ENCODE results near the gene MIEN1.
"Not testable (repeated sequence)": the region's sequence is repeated elsewhere in the genome, so short reads cannot be mapped to it uniquely, and the experiment has no call there.

MIEN1 gene

GRCh38 chr17:39755554-39756379, 25.4 kb upstream of the MIEN1 start:
- DNase-seq, result peak; percentile 61

DNA sequence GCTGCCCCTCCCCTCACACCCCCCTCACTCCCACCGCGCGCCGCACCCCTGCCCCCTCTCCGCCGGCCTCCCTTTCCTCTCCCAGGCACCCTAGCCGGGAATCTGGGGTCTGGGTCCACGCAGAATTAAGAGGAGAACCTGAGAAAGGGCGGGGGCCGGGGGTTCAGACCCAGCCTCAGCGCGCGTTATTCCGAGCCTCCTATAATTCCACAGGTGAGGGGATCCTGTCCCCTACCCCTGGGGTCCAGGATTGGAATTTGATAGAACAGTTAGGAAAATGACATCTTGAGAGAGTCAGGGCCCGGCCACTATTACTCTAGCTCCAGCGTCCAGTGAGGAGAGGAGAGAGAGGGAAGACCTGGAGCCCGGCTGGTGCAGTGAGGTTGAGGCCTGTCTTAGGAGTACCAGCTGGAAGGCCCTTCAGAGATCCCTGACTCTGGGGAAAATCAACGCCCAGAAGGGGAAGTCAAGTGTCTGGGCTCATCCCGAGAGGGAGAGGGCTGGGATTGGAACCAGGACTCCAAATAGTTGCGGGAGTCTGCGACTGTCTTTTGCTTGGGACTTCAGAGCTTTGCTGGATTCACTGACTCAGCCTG, 24.7 kb upstream of the MIEN1 start:
- no peak for DNase-seq

- peak; percentile 94 for DNase-seq
Observed at GRCh38 chr17:39754161-39754957, 24.0 kb upstream of the MIEN1 start.

- DNase-seq, result peak; percentile 79
Observed at GRCh38 chr17:39753514-39754160, 23.3 kb upstream of the MIEN1 start.

DNA sequence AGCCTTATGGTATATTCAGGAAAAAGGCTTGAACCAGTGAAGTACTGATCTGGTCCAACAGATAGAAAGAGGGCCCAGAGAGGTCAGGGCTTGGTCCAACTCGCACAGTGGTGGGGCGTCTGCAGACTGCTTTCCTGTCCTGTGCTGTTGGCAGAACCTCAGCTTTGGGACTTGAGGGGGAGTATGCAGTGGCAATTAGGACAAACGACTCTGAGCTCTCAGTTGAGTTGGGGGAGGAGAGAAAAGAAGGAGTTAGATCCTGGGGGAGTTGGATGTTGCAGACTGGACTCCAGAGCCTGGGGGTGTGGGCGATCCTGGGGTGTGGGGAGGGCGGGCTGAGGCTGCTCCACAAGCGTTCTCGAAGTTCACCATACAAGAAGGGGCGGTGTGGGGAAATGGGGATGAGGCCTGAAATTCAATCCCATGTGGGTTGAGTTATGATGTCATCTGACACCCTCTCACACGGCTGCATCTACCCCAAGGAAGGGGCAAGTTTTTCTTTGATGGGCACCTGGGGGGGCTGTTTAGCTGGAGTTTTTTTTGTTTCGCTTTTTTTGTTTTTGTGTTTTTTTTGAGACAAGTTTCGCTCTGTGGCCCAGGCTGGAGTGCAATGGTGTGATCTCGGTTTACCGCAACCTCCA, 22.0 kb upstream of the MIEN1 start:
- DNase-seq, result no peak

DNA sequence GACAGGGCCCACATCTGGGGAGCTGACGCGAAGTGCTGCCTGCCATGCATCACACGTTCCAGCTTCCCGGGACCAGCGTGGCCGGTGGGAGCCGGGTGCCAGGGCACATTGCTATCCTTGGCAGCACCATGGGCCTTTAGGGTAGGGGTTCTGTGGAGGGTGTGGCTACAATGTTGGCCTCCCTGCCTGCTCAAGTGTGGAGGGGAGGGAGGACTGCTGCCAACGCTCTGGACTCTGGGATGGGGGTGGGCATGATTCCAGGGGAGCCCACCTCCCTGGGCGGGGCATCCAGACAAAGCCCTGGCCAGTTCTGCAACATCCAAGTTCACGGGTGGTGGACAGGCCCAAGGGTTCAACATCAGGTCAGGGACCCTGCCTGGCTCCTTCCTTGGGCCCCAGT, 21.3 kb upstream of the MIEN1 start:
- no peak for DNase-seq

DNA sequence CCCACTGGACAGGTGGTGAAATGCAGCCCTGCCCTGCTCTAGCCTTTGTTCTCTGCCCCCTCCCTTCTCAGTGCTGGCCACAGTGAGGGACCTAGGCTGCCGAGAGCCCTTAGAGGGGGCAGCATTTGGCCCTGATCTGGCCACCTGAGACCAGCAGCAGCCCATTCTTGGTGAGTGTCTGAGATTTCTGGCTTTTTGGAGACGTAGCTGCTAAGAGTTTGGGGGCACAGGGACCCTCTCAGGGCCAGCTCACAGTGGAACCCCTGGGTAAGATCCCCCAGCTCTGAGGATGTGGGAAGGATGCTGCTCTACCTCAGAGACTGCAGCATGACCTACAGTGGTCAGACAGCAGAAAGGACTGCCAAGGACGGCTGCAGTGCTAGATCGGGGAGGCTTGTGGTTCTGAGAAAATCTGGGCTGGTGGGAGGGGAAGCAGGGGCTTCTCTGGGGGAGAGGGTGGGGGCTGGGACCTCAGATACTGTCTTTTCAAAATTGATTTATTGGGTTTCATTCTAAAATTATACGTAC, 20.7 kb upstream of the MIEN1 start:
- no peak for DNase-seq

DNA sequence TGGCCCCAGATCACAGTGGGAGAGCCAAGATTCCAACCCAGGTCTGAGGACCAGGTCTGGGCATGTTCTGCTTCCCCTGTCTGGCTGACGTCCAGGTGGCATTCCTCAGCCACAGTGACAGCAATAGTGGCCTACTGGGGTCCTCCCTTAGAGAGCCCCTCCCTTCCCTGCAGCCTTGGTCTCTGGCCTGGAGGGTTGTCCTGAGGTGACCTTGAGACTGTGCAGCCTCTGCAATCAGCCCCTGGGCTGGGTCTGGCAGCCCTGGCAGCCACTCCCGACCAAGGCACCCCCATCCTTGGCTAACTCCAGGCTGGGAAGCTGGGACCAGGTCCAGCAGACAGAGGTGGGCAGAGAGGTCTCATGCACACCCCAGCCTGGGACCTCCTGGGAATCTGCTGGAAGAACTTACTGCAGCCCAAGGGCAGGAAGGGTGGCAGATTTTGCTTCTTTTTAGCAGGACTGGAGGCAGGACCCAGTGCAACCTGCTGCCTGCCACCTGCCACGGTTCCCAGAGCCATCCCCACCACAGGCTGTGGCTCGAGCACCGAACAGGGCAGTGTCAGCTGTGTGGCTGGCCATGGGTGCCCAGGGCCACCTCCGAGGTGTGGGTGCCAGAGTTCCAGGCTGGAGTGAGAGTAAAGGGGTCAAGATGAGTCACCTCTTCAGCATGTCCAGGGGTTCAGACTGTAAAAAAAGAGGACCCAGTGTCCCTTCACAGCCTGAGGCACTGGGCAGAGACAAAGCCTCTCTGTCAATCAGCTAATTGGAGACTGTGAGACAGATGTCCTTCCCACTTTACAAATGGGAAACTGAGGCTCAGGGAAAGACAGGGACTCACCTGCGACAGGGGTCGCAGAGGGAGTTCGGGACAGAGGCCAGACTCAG, 20.0 kb upstream of the MIEN1 start:
- peak; percentile 9 for DNase-seq

DNA sequence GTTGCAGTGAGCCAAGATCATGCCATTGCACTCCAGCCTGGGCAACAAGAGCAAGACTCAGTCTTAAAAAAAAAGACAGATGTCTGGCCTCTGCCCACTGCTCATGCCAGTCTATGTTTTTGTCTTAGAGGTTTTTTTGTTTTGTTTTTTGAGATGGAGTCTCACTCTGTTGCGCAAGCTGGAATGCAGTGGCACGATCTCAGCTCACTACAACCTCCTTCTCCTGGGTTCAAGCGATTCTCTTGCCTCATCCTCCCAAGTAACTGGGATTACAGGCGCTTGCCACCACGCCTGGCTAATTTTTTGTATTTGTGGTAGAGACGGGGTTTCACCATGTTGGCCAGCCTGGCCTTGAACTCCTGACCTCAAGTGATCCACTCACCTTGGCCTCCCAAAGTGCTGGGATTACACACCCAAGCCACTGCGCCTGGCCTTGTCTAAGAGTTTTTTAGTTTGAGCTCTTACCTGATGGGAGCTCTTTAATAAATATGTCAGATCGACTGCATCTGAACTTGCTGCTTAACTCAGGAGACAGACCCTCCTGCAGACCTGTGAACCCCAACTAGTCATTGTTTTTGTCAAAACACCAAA, 18.2 kb upstream of the MIEN1 start:
- DNase-seq, result not testable (repeated sequence)

DNA sequence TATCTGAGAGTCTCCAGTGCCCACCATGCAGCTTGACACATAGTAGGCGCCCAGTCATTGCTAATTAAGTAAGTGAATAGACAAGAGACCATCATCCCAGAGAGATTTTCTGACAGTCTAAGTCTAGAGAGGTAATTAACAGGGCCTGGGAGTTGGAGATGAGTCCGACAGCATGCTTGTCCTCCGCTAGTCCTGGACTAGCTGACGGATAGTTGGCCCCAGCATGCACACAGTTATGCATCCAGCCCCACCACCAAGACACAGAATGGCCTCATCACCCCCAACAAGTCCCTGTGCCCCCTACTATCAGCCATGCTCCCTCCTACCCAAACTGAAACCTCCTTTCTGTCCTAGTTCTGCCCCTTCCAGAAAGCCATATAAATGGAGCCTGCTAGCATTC, 17.4 kb upstream of the MIEN1 start:
- DNase-seq, result no peak

DNA sequence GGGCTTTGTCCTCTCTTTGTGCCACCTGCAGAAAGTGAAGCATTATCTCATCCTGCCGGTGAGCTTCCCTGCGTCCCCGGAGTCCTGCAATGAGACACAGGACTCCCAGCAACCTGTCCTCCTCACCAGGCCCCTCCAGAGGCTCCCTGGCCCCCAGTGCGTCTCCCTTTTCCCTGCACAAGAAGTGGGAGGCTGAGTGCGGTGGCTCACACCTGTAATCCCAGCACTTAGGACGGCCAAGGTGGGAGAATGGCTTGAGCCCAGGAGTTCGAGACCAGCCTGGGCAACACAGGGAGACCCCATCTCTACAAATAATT, 15.8 kb upstream of the MIEN1 start:
- DNase-seq, result no peak

- DNase-seq, result no peak
Observed at GRCh38 chr17:39745335-39746144, 15.2 kb upstream of the MIEN1 start.

DNA sequence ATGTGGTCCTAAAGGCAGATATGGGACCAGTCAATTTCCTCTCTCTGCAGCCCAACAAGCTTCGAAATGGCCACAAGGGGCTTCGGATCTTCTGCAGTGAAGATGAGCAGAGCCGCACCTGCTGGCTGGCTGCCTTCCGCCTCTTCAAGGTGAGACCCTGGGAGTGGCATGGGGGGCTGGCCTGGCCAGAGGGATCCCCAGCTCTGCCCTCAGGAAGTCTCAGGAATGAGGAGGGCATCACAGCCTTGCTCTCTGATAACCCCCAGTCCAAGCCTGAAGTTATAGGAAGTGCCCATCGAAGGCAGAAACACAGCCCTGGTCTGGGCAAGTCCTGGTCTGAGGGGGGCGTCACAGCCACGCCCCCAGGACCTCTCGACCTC, 14.5 kb upstream of the MIEN1 start:
- DNase-seq, result no peak

GRCh38 chr17:39744075-39744835, 13.9 kb upstream of the MIEN1 start:
- no peak for DNase-seq

DNA sequence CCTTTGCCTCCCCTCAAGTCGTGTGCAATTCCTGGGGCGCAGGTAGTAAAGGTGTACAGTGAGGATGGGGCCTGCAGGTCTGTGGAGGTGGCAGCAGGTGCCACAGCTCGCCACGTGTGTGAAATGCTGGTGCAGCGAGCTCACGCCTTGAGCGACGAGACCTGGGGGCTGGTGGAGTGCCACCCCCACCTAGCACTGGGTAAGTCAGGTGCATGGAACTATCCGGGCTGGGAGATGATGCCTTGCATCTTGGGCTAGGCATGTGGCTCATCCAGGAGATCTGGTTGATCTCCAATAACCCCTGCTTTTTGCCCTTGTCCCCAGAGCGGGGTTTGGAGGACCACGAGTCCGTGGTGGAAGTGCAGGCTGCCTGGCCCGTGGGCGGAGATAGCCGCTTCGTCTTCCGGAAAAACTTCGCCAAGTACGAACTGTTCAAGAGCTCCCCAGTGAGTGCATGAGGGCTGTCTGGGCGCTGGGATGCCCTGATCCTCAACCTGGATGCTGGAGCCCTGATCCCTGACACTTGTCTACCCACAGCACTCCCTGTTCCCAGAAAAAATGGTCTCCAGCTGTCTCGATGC, 12.6 kb upstream of the MIEN1 start:
- no peak for DNase-seq

GRCh38 chr17:39742126-39742855, 12.0 kb upstream of the MIEN1 start:
- no peak for DNase-seq

DNA sequence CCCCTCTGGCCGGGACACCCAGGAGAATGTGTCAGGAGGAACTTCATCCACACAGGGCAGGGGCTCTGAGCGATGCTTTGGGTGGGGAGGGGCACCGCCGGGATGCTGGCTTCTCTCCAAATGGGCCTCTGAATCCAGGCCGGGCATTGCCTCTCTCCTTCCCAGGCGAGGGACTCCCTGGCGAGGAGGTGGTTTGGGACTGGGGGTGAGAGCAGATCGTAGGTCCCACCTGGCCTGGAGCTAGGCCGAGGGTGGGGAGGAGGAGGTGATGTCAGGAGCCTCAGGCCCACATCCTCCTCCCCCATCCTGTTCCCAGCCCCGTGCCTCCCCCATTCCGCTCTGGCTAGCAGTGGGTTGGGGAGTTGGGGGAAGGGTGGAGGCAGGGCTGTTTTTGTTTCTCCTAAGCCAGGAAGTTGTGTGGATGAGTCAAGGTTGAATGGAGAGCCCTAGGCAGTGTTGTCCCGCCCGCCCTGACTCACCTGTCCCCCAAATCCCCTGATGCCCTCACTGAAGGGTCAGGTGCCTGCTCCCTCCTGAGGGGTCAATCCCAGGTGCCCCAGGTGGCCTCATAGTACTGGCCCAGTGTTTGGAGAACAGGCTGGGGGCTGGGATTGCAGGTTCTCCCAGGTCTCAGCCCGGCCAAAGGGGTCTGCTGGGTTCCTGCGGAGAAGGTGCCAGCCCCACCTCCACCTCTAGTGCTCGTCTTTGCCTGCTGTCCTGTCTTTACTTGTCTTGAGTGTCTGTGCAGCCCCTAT, 10.2 kb upstream of the MIEN1 start:
- no peak for DNase-seq

GRCh38 chr17:39739885-39740356, 9.6 kb upstream of the MIEN1 start:
- DNase-seq, result no peak

Data from activated CD8-positive, alpha-beta memory T cell treated with anti-CD3 and anti-CD28 coated beads, Interleukin-2, amount 50 U/mL, for 4 hours (primary cell).